GM21723 (cell line): ENCODE results near the gene SPACA4.

Source experiments
- ATAC-seq: cut with Tn5 transposase; IDR thresholded peaks from one replicate; pipeline ENCODE4 v1.9.1; 2021; ENCODE audit warnings: mild to moderate bottlenecking, moderate library complexity; ENCODE audit not compliant: unreplicated experiment

The SPACA4 gene

GRCh38 chr19:48633148-48634035 is 26.9 kb downstream of the SPACA4 start:
- ATAC-seq = no peak

GRCh38 chr19:48634036-48634342 is 27.4 kb downstream of the SPACA4 start:
- ATAC-seq = no peak

- ATAC-seq = peak; percentile 35
Measured at GRCh38 chr19:48634424-48635262, 28.1 kb downstream of the SPACA4 start.

- no peak for ATAC-seq
Measured at GRCh38 chr19:48635263-48635965, 28.9 kb downstream of the SPACA4 start.

GRCh38 chr19:48635966-48636858 is 29.7 kb downstream of the SPACA4 start:
- ATAC-seq = no peak

- peak; percentile 0 for ATAC-seq
Measured at GRCh38 chr19:48636859-48637448, 30.4 kb downstream of the SPACA4 start, which contains the start of gene DBP. DBP (minus strand) TSS chr19:48637379; CDS start chr19:48636994, 385 bp downstream.

GRCh38 chr19:48637449-48637947 is 31.0 kb downstream of the SPACA4 start:
- ATAC-seq = peak; percentile 62

- peak; percentile 7 for ATAC-seq
Measured at GRCh38 chr19:48637948-48638830, 31.6 kb downstream of the SPACA4 start.

- ATAC-seq = no peak
Measured at GRCh38 chr19:48638831-48639381, 32.4 kb downstream of the SPACA4 start.

GRCh38 chr19:48639483-48640375 is 33.2 kb downstream of the SPACA4 start:
- ATAC-seq = no peak

- no peak for ATAC-seq
Measured at GRCh38 chr19:48641850-48642249, 35.3 kb downstream of the SPACA4 start.

- ATAC-seq = no peak
Measured at GRCh38 chr19:48642862-48643261, 36.3 kb downstream of the SPACA4 start.

GRCh38 chr19:48644355-48644754 is 37.8 kb downstream of the SPACA4 start:
- no peak for ATAC-seq

- ATAC-seq = no peak
Measured at GRCh38 chr19:48644839-48645619, 38.5 kb downstream of the SPACA4 start.

GRCh38 chr19:48645620-48646000 is 39.1 kb downstream of the SPACA4 start:
- no peak for ATAC-seq

- ATAC-seq = peak; percentile 67
Measured at GRCh38 chr19:48646001-48646721, 39.6 kb downstream of the SPACA4 start, which contains the start of gene CA11. CA11 (minus strand) TSS chr19:48646187; CDS start chr19:48645632, 555 bp downstream.
